ENCODE data around the gene BMP5. TPM values are rescaled to one million over a fixed set of nuclear protein-coding genes. Genes with fewer than 3 reads are reported as not detected.

Gene BMP5
- total and polyA plus RNA-seq, 2 donors (not counting 1 experiment from before 2014, with no cell fraction given): 1.5 TPM; not detected in 1

GRCh38 chr6:55835220-55835619 lies 40.2 kb downstream of the BMP5 start:
- no peak for DNase-seq (ENCODE audit: low read depth in 2 of 2)
- H3K27me3 ChIP-seq (ENCODE audit: control insufficient read depth, insufficient read depth, low read length): no peaks in the 10 kb centered on the region

GRCh38 chr6:55833284-55833683 lies 42.1 kb downstream of the BMP5 start:
- Histone ChIP-seq H3K27me3 (ENCODE audit: control insufficient read depth, insufficient read depth, low read length) (no peaks in the 10 kb centered on the region), H3K9ac (ENCODE audit: insufficient read depth, low read length) (no peak overlapping the region), H2AFZ (ENCODE audit: low read length) (no peak overlapping the region), H4K20me1 (ENCODE audit: control insufficient read depth, extremely low read depth, insufficient read depth, low read length) (no peaks in the 10 kb centered on the region), H3K4me3 (replicated peaks in 1 of 4; ENCODE audit: control extremely low read depth in 1 of 4, insufficient read depth in 1 of 4, low read depth in 3 of 4, low read length in 4 of 4) (no peak overlapping the region), H3K4me2 (ENCODE audit: extremely low read depth, insufficient read depth, low read length) (no peak overlapping the region), H3K4me1 (ENCODE audit: control insufficient read depth, extremely low read depth, insufficient read depth, low read length) (no peaks in the 10 kb centered on the region), H3K9me3 (ENCODE audit: control insufficient read depth, insufficient read depth, low read depth, low read length) (no peaks in the 10 kb centered on the region), H3K79me2 (ENCODE audit: control insufficient read depth, insufficient read depth, low read length) (no peaks in the 10 kb centered on the region), H3K27ac (ENCODE audit: insufficient read depth, low read length) (no peak overlapping the region), H3K36me3 (ENCODE audit: control insufficient read depth, insufficient read depth, low read length) (no peaks in the 10 kb centered on the region)
- TF ChIP-seq CTCF (conservative IDR thresholded peaks at IDR 0.05 in 1 of 2, IDR thresholded peaks at IDR 0.05 in 1 of 2; ENCODE audit: low read depth in 1 of 2, low read length in 2 of 2) (no peak), EZH2 (IDR thresholded peaks at IDR 0.05; ENCODE audit: low read length, missing control alignments) (no peak)
- no peak for DNase-seq (ENCODE audit: low read depth in 2 of 2)

More at GRCh38 chr6:55835220-55835619, 40.2 kb downstream of the BMP5 start:
- H3K4me2 ChIP-seq (ENCODE audit: extremely low read depth, insufficient read depth, low read length): no peak overlapping the region
- no peaks in the 10 kb centered on the region for H3K36me3 ChIP-seq (ENCODE audit: control insufficient read depth, insufficient read depth, low read length)
- TF ChIP-seq EZH2 (IDR thresholded peaks at IDR 0.05; ENCODE audit: low read length, missing control alignments) (no peak), CTCF (conservative IDR thresholded peaks at IDR 0.05 in 1 of 2, IDR thresholded peaks at IDR 0.05 in 1 of 2; ENCODE audit: low read depth in 1 of 2, low read length in 2 of 2) (no peak)
- no peaks in the 10 kb centered on the region for H3K4me1 ChIP-seq (ENCODE audit: control insufficient read depth, extremely low read depth, insufficient read depth, low read length)
- no peaks in the 10 kb centered on the region for H4K20me1 ChIP-seq (ENCODE audit: control insufficient read depth, extremely low read depth, insufficient read depth, low read length)
- H3K9ac ChIP-seq (ENCODE audit: insufficient read depth, low read length): no peak overlapping the region
- no peak overlapping the region for H3K4me3 ChIP-seq (replicated peaks in 1 of 4; ENCODE audit: control extremely low read depth in 1 of 4, insufficient read depth in 1 of 4, low read depth in 3 of 4, low read length in 4 of 4)
- no peaks in the 10 kb centered on the region for H3K79me2 ChIP-seq (ENCODE audit: control insufficient read depth, insufficient read depth, low read length)
- H3K9me3 ChIP-seq (ENCODE audit: control insufficient read depth, insufficient read depth, low read depth, low read length): no peaks in the 10 kb centered on the region
- H3K27ac ChIP-seq (ENCODE audit: insufficient read depth, low read length): no peak overlapping the region
- H2AFZ ChIP-seq (ENCODE audit: low read length): no peak overlapping the region

GRCh38 chr6:55827818-55828522 lies 47.4 kb downstream of the BMP5 start:
- peak overlapping the region; percentile 8 for H3K4me2 ChIP-seq (ENCODE audit: extremely low read depth, insufficient read depth, low read length)
- DNase-seq (ENCODE audit: low read depth in 2 of 2): peak in 1 of 2 donors; percentile 13

More at GRCh38 chr6:55827818-55828522, 47.4 kb downstream of the BMP5 start:
- Histone ChIP-seq H4K20me1 (ENCODE audit: control insufficient read depth, extremely low read depth, insufficient read depth, low read length) (no peaks in the 10 kb centered on the region), H3K4me1 (ENCODE audit: control insufficient read depth, extremely low read depth, insufficient read depth, low read length) (peaks cover 4% of the 10 kb centered on the region), H2AFZ (ENCODE audit: low read length) (no peak overlapping the region), H3K79me2 (ENCODE audit: control insufficient read depth, insufficient read depth, low read length) (no peaks in the 10 kb centered on the region), H3K9ac (ENCODE audit: insufficient read depth, low read length) (no peak overlapping the region), H3K9me3 (ENCODE audit: control insufficient read depth, insufficient read depth, low read depth, low read length) (no peaks in the 10 kb centered on the region), H3K27me3 (ENCODE audit: control insufficient read depth, insufficient read depth, low read length) (no peaks in the 10 kb centered on the region), H3K4me3 (replicated peaks in 1 of 4; ENCODE audit: control extremely low read depth in 1 of 4, insufficient read depth in 1 of 4, low read depth in 3 of 4, low read length in 4 of 4) (no peak overlapping the region), H3K36me3 (ENCODE audit: control insufficient read depth, insufficient read depth, low read length) (no peaks in the 10 kb centered on the region), H3K27ac (ENCODE audit: insufficient read depth, low read length) (no peak overlapping the region)
- TF ChIP-seq EZH2 (IDR thresholded peaks at IDR 0.05; ENCODE audit: low read length, missing control alignments) (no peak), CTCF (conservative IDR thresholded peaks at IDR 0.05 in 1 of 2, IDR thresholded peaks at IDR 0.05 in 1 of 2; ENCODE audit: low read depth in 1 of 2, low read length in 2 of 2) (no peak)
